Right lobe of liver (tissue), 6 donors: ENCODE data around the gene GSTM1. TPM values are rescaled to one million over a fixed set of nuclear protein-coding genes. Genes with fewer than 3 reads are reported as not detected.
A peak's percentile ranks its signal among the peaks of the same experiment; 100 is the strongest.
"Not testable (repeated sequence)": the region's sequence is repeated elsewhere in the genome, so short reads cannot be mapped to it uniquely, and the experiment has no call there.

Source experiments
- ATAC-seq, 4 donors: fragments of 200-7000 bp; cut with Tn5 transposase; one replicate each; pipeline ENCODE4 v1.9.1; 2020; ENCODE audit warnings: mild to moderate bottlenecking in 4 of 4, moderate library complexity in 4 of 4
- DNase-seq, 3 donors: peaks; one replicate each; pipeline ENCODE4 v3.0.0-alpha.2; 2020
- H3K27ac ChIP-seq, 3 donors: fragments of 200-600 bp; one replicate each; pipeline ENCODE4 v1.8.0; 2022
- H3K27me3 ChIP-seq, 2 donors: fragments of 200-600 bp; one replicate each; pipeline ENCODE4 v1.8.0; 2022
- H3K36me3 ChIP-seq, 4 donors: fragments of 200-600 bp; sonication (generic) in 1 of 4; one replicate each; pipeline versions ENCODE4 v1.5.1 to v1.8.0; 2017 to 2022; ENCODE audit warnings: control low read depth in 1 of 4
- H3K4me1 ChIP-seq, 4 donors: fragments of 200-600 bp; sonication (generic) in 1 of 4; one replicate each; pipeline versions ENCODE4 v1.5.1 to v1.8.0; 2017 to 2022; ENCODE audit warnings: control low read depth in 1 of 4
- H3K4me3 ChIP-seq, 3 donors: fragments of 200-600 bp; one replicate each; pipeline ENCODE4 v1.8.0; 2022
- H3K9me3 ChIP-seq, 4 donors: fragments of 200-600 bp; sonication (generic) in 1 of 4; one replicate each; pipeline versions ENCODE4 v1.5.1 to v1.8.0; 2017 to 2022; ENCODE audit warnings: control low read depth in 1 of 4
- CTCF ChIP-seq, 4 donors: fragments of 200-600 bp in 3 of 4; fragments of 450-650 bp in 1 of 4; IDR thresholded peaks; one replicate each; pipeline versions ENCODE4 v1.5.1 to v1.8.0; 2016 to 2022; ENCODE audit warnings: antibody characterized with exemption in 4 of 4, mild to moderate bottlenecking in 2 of 4
- POLR2A ChIP-seq: fragments of 450-650 bp; IDR thresholded peaks from one replicate; pipeline ENCODE4 v1.6.1; 2017; ENCODE audit warnings: antibody characterized with exemption, mild to moderate bottlenecking
- WGBS: methylation state at CpG from one replicate; pipeline ENCODE4 v1.1.6; 2018; ENCODE audit warnings: low coverage, low lambda C conversion rate; ENCODE audit not compliant: insufficient coverage; ENCODE audit errors: missing lambda C conversion rate; 5-methylcytosine and 5-hydroxymethylcytosine counted together
- intact Hi-C, 2 donors: fragments of 100-400 bp; cut with DNase I; formaldehyde crosslinking; loops; one replicate each; pipeline versions ENCODE4 v1.11.2 to v1.14.1; 2022
- total RNA-seq, 6 experiments: library from RNA; depleted of rRNA in 2 of 6; stranded (reverse); fragments of >200 nt in 2 of 6; fragmentation: NEBNext Ultra II Directional in 3 of 6; extraction: Animal tissue kit (Norgen Biotek cat#: 25700) in 3 of 6; gene quantifications; one replicate each; pipeline versions ENCODE4 v1.1.0 to v1.2.4, GENCODE V29; 2016 to 2023
- donor health status: DM: no; HTN: yes; CAD: no.
- donor health status: DM: no; HTN: no; CAD: no.
- donor health status: DM: no; HTN: no; CAD: no.
- donor health status: DM: no; HTN: yes; CAD: no.
- donor health status: DM: no; HTN: yes; CAD: no.

The GSTM1 gene
- total RNA-seq, 6 experiments from 2014 or later, result 32.1 to 248 (median 43.0) TPM; not detected in 3

GRCh38 chr1:109689844-109690405 lies 2.3 kb downstream of the GSTM1 start:
- Histone ChIP-seq H3K36me3 (no peaks in the 10 kb centered on the region), H3K27me3 (no peaks in the 10 kb centered on the region), H3K27ac (no peak overlapping the region), H3K4me1 (peaks cover 0 to 4% (median 0%) of the 10 kb centered on the region in 4 donors), H3K9me3 (no peaks in the 10 kb centered on the region), H3K4me3 (no peak overlapping the region)
- intact Hi-C loops, result no loop called here
- 30% methylated on average over 2 of the region's 6 CpGs for WGBS
- peak in 2 of 4 donors; percentile 5 to 44 for ATAC-seq
- DNase-seq, result peak in 1 of 3 donors; percentile 48
- no peak for TF ChIP-seq CTCF (IDR thresholded peaks at IDR 0.05)
- no peak for TF ChIP-seq POLR2A

- no peak for TF ChIP-seq CTCF (IDR thresholded peaks at IDR 0.05)
- TF ChIP-seq POLR2A, result no peak
- ATAC-seq (peak in 2 of 4 donors; percentile 70 to 80), DNase-seq (peak in 1 of 3 donors; percentile 46)
- H3K4me1 ChIP-seq, result peaks cover 0 to 4% (median 0%) of the 10 kb centered on the region in 4 donors
- no peaks in the 10 kb centered on the region for H3K9me3 ChIP-seq
- WGBS, result 12% methylated on average over 3 of the region's 6 CpGs
- no peaks in the 10 kb centered on the region for H3K27me3 ChIP-seq
- no peaks in the 10 kb centered on the region for H3K36me3 ChIP-seq
- no peak overlapping the region for H3K27ac ChIP-seq
- H3K4me3 ChIP-seq, result no peak overlapping the region
- intact Hi-C loops, result no loop called here
Observed at GRCh38 chr1:109691759-109692158, 4.1 kb downstream of the GSTM1 start.

GRCh38 chr1:109694400-109694799 lies 6.8 kb downstream of the GSTM1 start:
- intact Hi-C loops, ATAC-seq, DNase-seq: not testable (repeated sequence)

DNA sequence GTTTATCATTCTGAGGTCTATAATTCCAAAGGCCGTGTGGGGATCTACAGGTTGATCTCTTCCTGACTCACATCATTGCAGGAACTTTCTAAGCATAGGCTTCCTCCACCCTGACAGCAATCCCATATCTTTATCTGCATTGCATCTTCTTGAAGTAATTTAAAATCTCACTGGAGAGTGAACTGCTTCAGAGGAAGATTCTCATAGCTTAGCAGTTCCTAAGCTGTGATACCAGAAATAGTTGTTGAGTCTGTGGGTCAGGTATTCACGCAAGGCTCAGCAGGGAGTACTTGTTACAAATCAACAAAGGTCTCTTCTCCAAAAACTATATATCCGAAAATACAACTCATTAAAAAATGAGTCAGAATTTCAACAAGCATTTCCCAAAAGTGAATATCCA lies 7.5 kb downstream of the GSTM1 start:
- ATAC-seq, H3K27me3 ChIP-seq, H3K9me3 ChIP-seq, H3K4me1 ChIP-seq, intact Hi-C loops, H3K4me3 ChIP-seq, DNase-seq, H3K27ac ChIP-seq, H3K36me3 ChIP-seq: not testable (repeated sequence)
- 77% methylated on average over 3 of the region's 3 CpGs for WGBS

More at GRCh38 chr1:109694400-109694799, 6.8 kb downstream of the GSTM1 start:
- not testable (repeated sequence) for H3K27me3 ChIP-seq, H3K27ac ChIP-seq, H3K4me3 ChIP-seq, H3K9me3 ChIP-seq, H3K4me1 ChIP-seq, H3K36me3 ChIP-seq
- WGBS, result 100% methylated on average over 2 of the region's 5 CpGs

GRCh38 chr1:109697066-109697465 lies 9.4 kb downstream of the GSTM1 start:
- no peak for DNase-seq
- WGBS, result 86% methylated on average over 2 of the region's 4 CpGs

DNA sequence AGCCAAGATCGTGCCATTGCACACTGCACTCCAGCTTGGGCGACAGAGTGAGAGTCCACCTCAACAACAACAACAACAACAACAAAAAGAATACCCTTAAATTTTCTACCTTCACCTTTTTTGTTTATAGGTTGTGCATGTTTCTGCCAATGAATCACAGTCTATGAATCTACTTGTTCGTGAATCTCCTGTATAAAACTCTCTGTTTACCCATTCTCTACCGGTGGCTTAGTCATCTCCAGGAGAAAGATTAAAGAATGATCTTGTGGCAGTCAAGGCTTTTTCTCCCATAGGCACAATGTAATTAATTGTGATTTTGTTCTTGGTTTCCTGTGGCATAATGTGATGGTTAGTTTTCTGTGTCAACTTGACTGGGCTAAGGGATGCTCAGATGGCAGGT lies 10.2 kb downstream of the GSTM1 start:
- H3K36me3 ChIP-seq, ATAC-seq, DNase-seq, H3K4me3 ChIP-seq, H3K27me3 ChIP-seq, H3K4me1 ChIP-seq, H3K9me3 ChIP-seq, H3K27ac ChIP-seq, intact Hi-C loops: not testable (repeated sequence)
- WGBS, result no CpG with 5 or more reads among the region's 4 CpGs

More at GRCh38 chr1:109697066-109697465, 9.4 kb downstream of the GSTM1 start:
- TF ChIP-seq POLR2A (no peak), CTCF (IDR thresholded peaks at IDR 0.05) (no peak)
- Histone ChIP-seq H3K36me3 (no peaks in the 10 kb centered on the region), H3K4me3 (no peak overlapping the region), H3K27ac (no peak overlapping the region), H3K27me3 (no peaks in the 10 kb centered on the region), H3K4me1 (no peaks in the 10 kb centered on the region), H3K9me3 (no peaks in the 10 kb centered on the region)
- no peak for ATAC-seq
- intact Hi-C loops, result no loop called here

DNA sequence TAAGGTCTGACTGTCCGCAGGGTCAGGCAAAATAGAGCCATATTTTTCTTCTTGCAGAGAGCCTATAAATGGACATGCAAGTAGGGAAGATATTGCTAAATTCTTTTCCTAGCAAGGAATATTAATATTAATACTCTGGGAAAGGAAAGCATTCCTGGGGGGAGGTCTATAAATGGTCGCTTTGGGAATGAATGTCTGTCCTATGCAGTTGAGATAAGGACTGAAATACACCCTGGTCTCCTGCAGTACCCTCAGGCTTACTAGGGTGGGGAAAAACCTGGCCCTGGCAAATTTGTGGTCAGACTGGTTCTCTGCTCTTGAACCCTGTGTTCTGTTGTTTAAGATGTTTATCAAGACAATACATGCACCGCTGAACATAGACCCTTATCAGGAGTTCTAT lies 15.3 kb downstream of the GSTM1 start:
- 87% methylated on average over 3 of the region's 3 CpGs for whole genome bisulfite sequencing
- H3K4me3 ChIP-seq, DNase-seq, H3K36me3 ChIP-seq, H3K27ac ChIP-seq, H3K4me1 ChIP-seq, intact Hi-C loops, ATAC-seq, H3K27me3 ChIP-seq, H3K9me3 ChIP-seq: not testable (repeated sequence)
